Measurements from ENCODE around the gene MLYCD. TPM values are rescaled to one million over a fixed set of nuclear protein-coding genes. Genes with fewer than 3 reads are reported as not detected.

The MLYCD gene
- total RNA-seq, 5 donors from 2014 or later (not counting 1 experiment from before 2014, with no cell fraction given) = 7.2 to 10.3 (median 9.1) TPM

DNA sequence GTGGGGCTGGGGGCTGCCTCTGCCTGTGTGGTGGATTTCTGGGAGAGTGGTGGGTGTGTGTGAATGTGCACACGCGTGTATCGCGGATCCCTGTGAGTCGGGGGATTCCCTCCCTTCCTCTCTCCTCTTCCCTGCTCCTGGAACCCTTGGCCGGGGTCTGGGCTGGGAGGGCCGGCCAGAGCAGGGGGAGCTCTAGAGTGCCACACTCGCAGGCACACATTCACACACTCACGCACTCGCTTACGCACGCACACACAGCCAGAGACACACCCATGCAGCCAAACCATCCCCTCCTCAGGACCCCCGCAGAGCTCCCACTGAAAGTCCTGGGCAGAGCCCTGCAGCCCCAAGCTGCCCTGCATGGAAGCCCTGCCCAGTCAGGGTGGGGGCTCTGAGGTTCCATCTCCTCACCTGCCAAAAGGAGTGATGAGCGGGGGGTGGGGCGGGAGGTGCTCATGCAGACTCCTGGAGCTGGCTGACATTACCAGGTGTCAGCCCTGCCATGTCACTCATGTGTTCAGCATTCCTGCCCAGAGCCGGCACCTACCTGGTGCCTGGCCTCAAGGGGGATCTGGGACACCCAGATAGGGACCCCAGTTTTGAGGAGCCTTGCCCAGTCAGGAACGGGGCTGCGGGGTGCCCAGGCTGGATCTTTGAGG lies 71.0 kb downstream of the MLYCD start:
- no peak overlapping the region for H3K4me3 ChIP-seq (ENCODE audit: control insufficient read depth in 1 of 2, extremely low read depth in 1 of 2, low read length in 1 of 2)
- H3K27me3 ChIP-seq (replicated peaks in 1 of 2; ENCODE audit: control insufficient read depth in 2 of 2, extremely low read depth in 1 of 2, insufficient read depth in 2 of 2, low read length in 1 of 2) = peaks cover 0 to 57% of the 10 kb centered on the region in 2 experiments
- CTCF ChIA-PET = no interaction called here
- no peaks in the 10 kb centered on the region for H3K9me3 Mint-ChIP-seq
- H3K4me1 Mint-ChIP-seq = peaks cover 0 to 7% (median 2%) of the 10 kb centered on the region in 3 donors
- peak overlapping the region in 1 of 2 donors; percentile 67 for H3K27ac Mint-ChIP-seq
- no peaks in the 10 kb centered on the region for H3K9me3 ChIP-seq
- H3K4me1 ChIP-seq (ENCODE audit: control insufficient read depth in 1 of 2, extremely low read depth in 1 of 2, insufficient read depth in 2 of 2, low read length in 2 of 2) = peaks cover 0 to 3% of the 10 kb centered on the region in 2 experiments
- ATAC-seq (replicated peaks in 1 of 4) = no peak
- no peaks in the 10 kb centered on the region for H3K36me3 ChIP-seq (ENCODE audit: control insufficient read depth in 2 of 2, extremely low read depth in 1 of 2, insufficient read depth in 1 of 2, low read length in 1 of 2)
- 57% methylated on average over 14 of the region's 18 CpGs for WGBS (ENCODE audit: insufficient coverage)
- no peak overlapping the region for H3K27ac ChIP-seq (ENCODE audit: low read length)
- peak overlapping the region in 1 of 3 donors; percentile 50 for H3K4me3 Mint-ChIP-seq
- H3K27me3 Mint-ChIP-seq = peaks cover 15 to 35% of the 10 kb centered on the region in 2 donors
- no peak for DNase-seq
- no peaks in the 10 kb centered on the region for H3K36me3 Mint-ChIP-seq
- POLR2A ChIA-PET = no interaction called here

DNA sequence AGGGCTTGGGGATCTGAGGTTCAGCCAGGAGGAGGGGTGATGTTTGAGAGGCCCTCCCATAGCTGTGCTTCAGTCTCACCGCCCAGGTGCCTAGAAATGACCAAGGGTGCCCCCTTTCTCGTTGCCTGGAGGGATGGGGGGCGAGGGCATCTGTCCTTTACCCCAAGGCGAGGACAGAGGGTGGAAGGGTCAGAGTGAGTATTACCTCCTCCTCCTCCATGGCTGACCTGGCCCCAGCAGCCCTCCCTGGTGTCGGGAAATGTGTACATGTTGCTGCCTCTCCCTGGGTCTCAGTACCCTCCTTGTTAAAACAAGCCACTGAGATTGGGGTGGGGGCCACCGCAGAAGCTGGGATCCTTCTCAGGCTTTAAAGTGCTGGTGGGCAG lies 71.5 kb downstream of the MLYCD start:
- Mint-ChIP-seq H3K4me3 (no peak overlapping the region), H3K27me3 (peaks cover 15 to 38% of the 10 kb centered on the region in 2 donors), H3K9me3 (no peaks in the 10 kb centered on the region), H3K4me1 (peaks cover 0 to 7% (median 2%) of the 10 kb centered on the region in 3 donors), H3K27ac (no peak overlapping the region), H3K36me3 (no peaks in the 10 kb centered on the region)
- CTCF ChIA-PET = no interaction called here
- 67% methylated on average over 1 of the region's 6 CpGs for WGBS (ENCODE audit: insufficient coverage)
- DNase-seq (no peak), ATAC-seq (replicated peaks in 1 of 4) (no peak)
- Histone ChIP-seq H3K27me3 (replicated peaks in 1 of 2; ENCODE audit: control insufficient read depth in 2 of 2, extremely low read depth in 1 of 2, insufficient read depth in 2 of 2, low read length in 1 of 2) (peaks cover 0 to 62% of the 10 kb centered on the region in 2 experiments), H3K36me3 (ENCODE audit: control insufficient read depth in 2 of 2, extremely low read depth in 1 of 2, insufficient read depth in 1 of 2, low read length in 1 of 2) (no peaks in the 10 kb centered on the region), H3K4me1 (ENCODE audit: control insufficient read depth in 1 of 2, extremely low read depth in 1 of 2, insufficient read depth in 2 of 2, low read length in 2 of 2) (peaks cover 0 to 3% of the 10 kb centered on the region in 2 experiments), H3K4me3 (ENCODE audit: control insufficient read depth in 1 of 2, extremely low read depth in 1 of 2, low read length in 1 of 2) (no peak overlapping the region), H3K9me3 (no peaks in the 10 kb centered on the region), H3K27ac (ENCODE audit: low read length) (no peak overlapping the region)
- POLR2A ChIA-PET = no interaction called here

DNA sequence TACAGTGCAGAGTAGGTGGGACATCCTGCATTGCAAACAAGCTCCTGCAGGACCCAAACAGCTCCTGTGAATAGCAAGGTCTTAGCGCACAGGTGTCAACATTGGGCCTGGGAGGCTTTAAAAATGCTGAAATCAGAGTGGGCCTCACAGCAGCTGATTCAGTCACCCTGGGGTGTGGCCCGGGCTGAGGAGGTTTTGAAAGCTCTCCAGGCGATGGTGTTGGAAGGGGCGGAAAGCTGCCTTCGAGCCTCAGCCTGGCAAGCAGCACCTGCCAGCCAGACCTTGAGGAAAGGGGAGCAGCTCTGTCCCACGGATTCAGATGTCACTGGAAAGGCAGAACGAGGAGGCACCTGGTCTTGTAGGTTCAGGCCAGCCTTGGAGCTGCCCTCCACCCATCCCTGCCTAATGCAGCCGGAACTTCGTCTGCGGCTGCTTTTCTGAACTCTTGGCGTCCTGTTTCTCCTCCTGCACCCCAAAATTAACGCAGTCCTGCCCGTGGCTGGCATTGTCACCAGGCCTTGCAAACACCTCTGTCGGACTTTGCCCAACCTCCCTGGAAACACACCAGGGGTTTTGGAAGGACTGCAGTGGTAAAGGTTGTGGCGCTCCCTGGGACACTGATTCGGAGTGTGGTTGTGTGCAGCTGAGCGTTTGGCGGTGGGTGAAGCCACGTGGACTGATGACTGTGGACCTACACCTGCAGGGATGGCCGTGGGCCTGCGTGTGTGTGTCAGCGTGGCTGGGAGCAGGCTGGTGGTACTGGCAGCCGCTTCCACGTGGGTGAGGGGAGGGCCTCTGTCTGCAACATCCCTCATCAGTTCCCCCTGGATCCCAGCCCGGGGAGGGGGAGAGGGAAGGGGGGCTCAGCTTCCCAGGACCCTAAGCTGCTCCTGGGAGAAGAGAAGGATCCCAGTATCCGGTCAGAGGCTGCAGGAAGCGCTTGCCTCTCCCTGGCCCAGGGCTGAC lies 72.5 kb downstream of the MLYCD start:
- H3K27me3 ChIP-seq (replicated peaks in 1 of 2; ENCODE audit: control insufficient read depth in 2 of 2, extremely low read depth in 1 of 2, insufficient read depth in 2 of 2, low read length in 1 of 2) = peaks cover 0 to 66% of the 10 kb centered on the region in 2 experiments
- H3K27ac ChIP-seq (ENCODE audit: low read length) = no peak overlapping the region
- POLR2A ChIA-PET = no interaction called here
- WGBS (ENCODE audit: insufficient coverage) = 70% methylated on average over 20 of the region's 27 CpGs
- no peaks in the 10 kb centered on the region for H3K36me3 ChIP-seq (ENCODE audit: control insufficient read depth in 2 of 2, extremely low read depth in 1 of 2, insufficient read depth in 1 of 2, low read length in 1 of 2)
- ATAC-seq (replicated peaks in 1 of 4) (no peak), DNase-seq (no peak)
- Mint-ChIP-seq H3K4me1 (peaks cover 0 to 7% (median 2%) of the 10 kb centered on the region in 3 donors), H3K4me3 (no peak overlapping the region), H3K9me3 (no peaks in the 10 kb centered on the region), H3K27me3 (peaks cover 18 to 40% of the 10 kb centered on the region in 2 donors), H3K36me3 (no peaks in the 10 kb centered on the region), H3K27ac (no peak overlapping the region)
- H3K4me3 ChIP-seq (ENCODE audit: control insufficient read depth in 1 of 2, extremely low read depth in 1 of 2, low read length in 1 of 2) = no peak overlapping the region
- CTCF ChIA-PET = no interaction called here
- no peaks in the 10 kb centered on the region for H3K9me3 ChIP-seq
- peaks cover 0 to 3% of the 10 kb centered on the region in 2 experiments for H3K4me1 ChIP-seq (ENCODE audit: control insufficient read depth in 1 of 2, extremely low read depth in 1 of 2, insufficient read depth in 2 of 2, low read length in 2 of 2)

DNA sequence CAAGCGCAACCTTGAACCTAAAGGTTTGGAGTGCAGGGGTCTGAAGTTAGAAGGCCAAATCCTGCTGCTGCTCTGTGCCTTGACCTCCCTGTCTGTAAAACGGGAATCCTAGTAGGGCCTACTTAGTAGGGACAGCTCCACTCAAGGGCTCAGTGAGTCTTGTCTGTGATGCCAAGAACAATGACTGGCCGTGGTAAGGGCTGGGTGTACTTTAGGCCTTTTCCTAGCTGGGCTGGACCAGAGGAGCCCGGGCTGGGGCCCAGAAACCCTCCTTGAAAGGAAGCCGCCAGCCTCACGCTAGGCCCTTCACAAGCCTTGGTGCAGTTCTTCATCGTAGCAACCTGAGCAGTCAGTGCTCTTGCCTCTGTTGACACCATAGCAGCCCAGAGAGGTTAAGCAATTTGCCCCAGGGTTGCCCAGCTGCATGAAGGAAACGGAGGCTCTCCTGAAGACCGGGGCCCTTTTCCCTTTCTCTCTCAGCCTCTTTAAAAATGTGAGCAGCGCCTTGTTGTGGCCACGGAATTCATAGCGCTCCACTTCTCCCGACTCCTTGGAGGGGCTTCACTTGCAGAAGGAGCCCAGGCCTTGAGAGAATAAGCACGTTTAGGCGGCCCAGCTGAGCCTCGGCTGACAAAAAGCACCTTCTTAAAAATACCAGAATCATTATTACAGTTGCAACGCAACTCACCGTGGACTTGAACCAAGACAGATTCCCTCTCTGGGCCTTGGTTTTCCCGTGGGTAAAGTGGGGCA lies 73.5 kb downstream of the MLYCD start:
- Mint-ChIP-seq H3K27me3 (peaks cover 21 to 40% of the 10 kb centered on the region in 2 donors), H3K4me3 (no peak overlapping the region), H3K27ac (no peak overlapping the region), H3K36me3 (no peaks in the 10 kb centered on the region), H3K4me1 (peaks cover 0 to 7% (median 2%) of the 10 kb centered on the region in 3 donors), H3K9me3 (no peaks in the 10 kb centered on the region)
- H3K4me1 ChIP-seq (ENCODE audit: control insufficient read depth in 1 of 2, extremely low read depth in 1 of 2, insufficient read depth in 2 of 2, low read length in 2 of 2) = peaks cover 0 to 3% of the 10 kb centered on the region in 2 experiments
- no peaks in the 10 kb centered on the region for H3K36me3 ChIP-seq (ENCODE audit: control insufficient read depth in 2 of 2, extremely low read depth in 1 of 2, insufficient read depth in 1 of 2, low read length in 1 of 2)
- ATAC-seq (replicated peaks in 1 of 4) (no peak), DNase-seq (no peak)
- peaks cover 0 to 66% of the 10 kb centered on the region in 2 experiments for H3K27me3 ChIP-seq (replicated peaks in 1 of 2; ENCODE audit: control insufficient read depth in 2 of 2, extremely low read depth in 1 of 2, insufficient read depth in 2 of 2, low read length in 1 of 2)
- ChIA-PET CTCF (no interaction called here), POLR2A (no interaction called here)
- H3K9me3 ChIP-seq = no peaks in the 10 kb centered on the region
- H3K4me3 ChIP-seq (ENCODE audit: control insufficient read depth in 1 of 2, extremely low read depth in 1 of 2, low read length in 1 of 2) = no peak overlapping the region
- H3K27ac ChIP-seq (ENCODE audit: low read length) = no peak overlapping the region
- WGBS (ENCODE audit: insufficient coverage) = 79% methylated on average over 16 of the region's 19 CpGs

DNA sequence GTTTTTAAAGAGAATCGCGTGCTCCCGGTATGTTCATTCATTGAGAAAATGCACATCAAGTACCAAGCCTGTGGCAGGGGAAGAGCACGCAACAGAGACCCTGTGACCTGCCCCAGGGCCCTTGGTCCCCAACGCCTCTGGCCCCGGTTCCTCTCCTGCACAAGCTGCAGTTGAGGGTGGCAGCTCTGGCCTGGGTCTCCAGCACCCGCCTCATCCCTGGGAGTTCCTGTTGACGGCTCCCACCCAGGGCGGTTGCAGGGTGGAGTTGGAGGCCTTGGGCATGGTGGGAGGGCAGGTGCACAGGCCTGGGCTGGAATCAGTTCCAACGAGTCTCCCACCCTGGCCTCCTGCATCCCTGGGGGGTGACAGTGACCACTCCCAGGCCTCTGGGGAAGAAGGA lies 74.2 kb downstream of the MLYCD start:
- Mint-ChIP-seq H3K9me3 (peaks cover 0 to 2% (median 2%) of the 10 kb centered on the region in 3 donors), H3K4me3 (no peak overlapping the region), H3K36me3 (no peaks in the 10 kb centered on the region), H3K27me3 (peaks cover 17 to 37% of the 10 kb centered on the region in 2 donors), H3K27ac (no peak overlapping the region), H3K4me1 (peaks cover 0 to 4% (median 0%) of the 10 kb centered on the region in 3 donors)
- DNase-seq (no peak), ATAC-seq (replicated peaks in 1 of 4) (no peak)
- Histone ChIP-seq H3K36me3 (ENCODE audit: control insufficient read depth in 2 of 2, extremely low read depth in 1 of 2, insufficient read depth in 1 of 2, low read length in 1 of 2) (no peaks in the 10 kb centered on the region), H3K4me3 (ENCODE audit: control insufficient read depth in 1 of 2, extremely low read depth in 1 of 2, low read length in 1 of 2) (no peak overlapping the region), H3K9me3 (no peaks in the 10 kb centered on the region), H3K4me1 (ENCODE audit: control insufficient read depth in 1 of 2, extremely low read depth in 1 of 2, insufficient read depth in 2 of 2, low read length in 2 of 2) (peaks cover 0 to 3% of the 10 kb centered on the region in 2 experiments), H3K27me3 (replicated peaks in 1 of 2; ENCODE audit: control insufficient read depth in 2 of 2, extremely low read depth in 1 of 2, insufficient read depth in 2 of 2, low read length in 1 of 2) (peaks cover 0 to 64% of the 10 kb centered on the region in 2 experiments), H3K27ac (ENCODE audit: low read length) (no peak overlapping the region)
- ChIA-PET CTCF (no interaction called here), POLR2A (no interaction called here)
- whole genome bisulfite sequencing (ENCODE audit: insufficient coverage) = 76% methylated on average over 5 of the region's 10 CpGs

Data from T-cell (primary cell).